B cell (primary cell): ENCODE results near the gene LHX5. TPM values are rescaled to one million over a fixed set of nuclear protein-coding genes. Genes with fewer than 3 reads are reported as not detected.
"Not testable (repeated sequence)": the region's sequence is repeated elsewhere in the genome, so short reads cannot be mapped to it uniquely, and the experiment has no call there.

Experiments
- ATAC-seq: fragments of 200-7000 bp; cut with Tn5 transposase; one replicate; pipeline ENCODE4 v1.10.0; 2021; ENCODE audit warnings: low read depth, mild to moderate bottlenecking, moderate number of reproducible peaks, moderate library complexity
- CTCF ChIA-PET: fragments of 350-600 bp; sonication (Branson Sonifier 250); formaldehyde crosslinking; loops from one replicate; lab custom pipeline; 2021; ENCODE audit warnings: antibody characterized with exemption, inconsistent platforms; lab: Charles Lee
- POLR2A ChIA-PET: fragments of 350-600 bp; sonication (Branson Sonifier 250); formaldehyde crosslinking; loops from one replicate; lab custom pipeline; 2021; ENCODE audit warnings: antibody characterized with exemption; lab: Charles Lee
- DNase-seq: peaks from one replicate; pipeline ENCODE4 v3.0.0; 2013
- H2AFZ ChIP-seq: 2 replicates; pipeline ENCODE4 v1.6.1; 2012; ENCODE audit warnings: mild to moderate bottlenecking, low read depth, low read length; ENCODE audit not compliant: insufficient read depth, poor library complexity, severe bottlenecking
- H3K27ac ChIP-seq, 2 donors: 1 replicate in 1 of 2; 2 replicates in 1 of 2; pipeline ENCODE4 v1.5.1; 2012 to 2013; ENCODE audit warnings: low read length in 2 of 2, mild to moderate bottlenecking in 2 of 2, moderate library complexity in 1 of 2
- H3K27me3 ChIP-seq, 4 experiments: fragments of 200-600 bp in 1 of 4; sonication (generic) in 1 of 4; replicated peaks in 1 of 4; 1 replicate in 2 of 4; 2 replicates in 2 of 4; pipeline versions ENCODE4 v1.6.1 to v1.7.0; 2013 to 2016; ENCODE audit warnings: low read length in 3 of 4, mild to moderate bottlenecking in 2 of 4, mixed read lengths in 1 of 4, moderate library complexity in 1 of 4; ENCODE audit not compliant: insufficient read depth in 4 of 4, control insufficient read depth in 3 of 4; ENCODE audit errors: control extremely low read depth in 1 of 4
- H3K36me3 ChIP-seq, 2 experiments: replicated peaks in 1 of 2; 1 replicate in 1 of 2; 2 replicates in 1 of 2; pipeline versions ENCODE4 v1.6.1 to v1.7.1; 2013; ENCODE audit warnings: low read length in 1 of 2; ENCODE audit not compliant: insufficient read depth in 2 of 2, control insufficient read depth in 1 of 2; ENCODE audit errors: control extremely low read depth in 1 of 2, extremely low read depth in 1 of 2
- H3K4me1 ChIP-seq, 2 donors: fragments of 200-600 bp in 1 of 2; sonication (generic) in 1 of 2; 1 replicate in 1 of 2; 2 replicates in 1 of 2; pipeline versions ENCODE4 v1.5.1 to v1.6.1; 2013 to 2017; ENCODE audit warnings: low read length in 2 of 2; ENCODE audit not compliant: control insufficient read depth in 2 of 2, insufficient read depth in 2 of 2
- H3K4me2 ChIP-seq: replicated peaks from 2 replicates; pipeline ENCODE3; 2012; ENCODE audit warnings: mild to moderate bottlenecking, low read depth, low read length; ENCODE audit not compliant: poor library complexity, severe bottlenecking
- H3K4me3 ChIP-seq, 5 experiments: fragments of 200-600 bp in 1 of 5; sonication (generic) in 1 of 5; 1 replicate in 3 of 5; 2 replicates in 2 of 5; pipeline versions ENCODE4 v1.5.1 to v1.7.0; 2011 to 2016; ENCODE audit warnings: low read length in 4 of 5, mild to moderate bottlenecking in 4 of 5, low read depth in 2 of 5, control low read depth in 1 of 5, moderate library complexity in 1 of 5; ENCODE audit not compliant: insufficient read depth in 1 of 5; ENCODE audit errors: control extremely low read depth in 1 of 5, extremely low read depth in 1 of 5
- H3K79me2 ChIP-seq: fragments of 200-600 bp; sonication (generic); one replicate; pipeline ENCODE4 v1.6.0; 2016; ENCODE audit warnings: low read length; ENCODE audit not compliant: control insufficient read depth, insufficient read depth
- H3K9ac ChIP-seq: fragments of 200-600 bp; sonication (generic); 2 replicates; pipeline ENCODE4 v1.6.1; 2017; ENCODE audit warnings: mild to moderate bottlenecking, low read length, moderate library complexity
- H3K9me3 ChIP-seq, 3 donors: one replicate each; pipeline versions ENCODE4 v1.6.1 to v1.7.1; 2013; ENCODE audit warnings: low read length in 2 of 3; ENCODE audit not compliant: control insufficient read depth in 2 of 3, insufficient read depth in 1 of 3; ENCODE audit errors: control extremely low read depth in 1 of 3
- H4K20me1 ChIP-seq: 2 replicates; pipeline ENCODE4 v1.6.0; 2012; ENCODE audit warnings: mild to moderate bottlenecking, low read length; ENCODE audit not compliant: insufficient read depth, control insufficient read depth, poor library complexity, severe bottlenecking
- H3K27ac Mint-ChIP-seq: one replicate; pipeline ENCODE4 v1.8.0; 2021; ENCODE audit warnings: mixed read lengths
- H3K27me3 Mint-ChIP-seq: one replicate; pipeline ENCODE4 v1.8.0; 2021; ENCODE audit warnings: mixed read lengths
- H3K4me1 Mint-ChIP-seq: one replicate; pipeline ENCODE4 v1.8.0; 2021; ENCODE audit warnings: mixed read lengths
- H3K4me3 Mint-ChIP-seq: one replicate; pipeline ENCODE4 v1.8.0; 2021; ENCODE audit warnings: mixed read lengths
- H3K9me3 Mint-ChIP-seq: one replicate; pipeline ENCODE4 v1.8.0; 2022; ENCODE audit warnings: mixed read lengths; ENCODE audit not compliant: insufficient read depth
- CTCF ChIP-seq: fragments of 200-600 bp; IDR thresholded peaks from one replicate; pipeline ENCODE4 v1.8.0; 2022; ENCODE audit warnings: antibody characterized with exemption, mild to moderate bottlenecking
- EZH2 ChIP-seq: IDR thresholded peaks from 2 replicates; pipeline ENCODE4 v1.6.1; 2012; ENCODE audit warnings: borderline replicate concordance, low read depth, mild to moderate bottlenecking, moderate library complexity, low read length; ENCODE audit not compliant: insufficient read depth, poor library complexity, severe bottlenecking
- WGBS: methylation state at CpG from one replicate; pipeline ENCODE4 v1.1.5; 2013; ENCODE audit warnings: missing lambda C conversion rate; ENCODE audit not compliant: insufficient coverage; 5-methylcytosine and 5-hydroxymethylcytosine counted together
- intact Hi-C: fragments of 100-400 bp; cut with micrococcal nuclease; formaldehyde crosslinking; loops from one replicate; pipeline ENCODE4 v1.10.0; 2022
- polyA plus RNA-seq: library from polyadenylated mRNA; depleted of rRNA; stranded (reverse); fragments of >200 nt; gene quantifications from 2 replicates; pipeline ENCODE4 v1.2.3, GENCODE V29; 2012
- total RNA-seq, 2 donors: library from RNA; stranded (reverse); fragments of 120-200 nt in 1 of 2; gene quantifications; 1 replicate in 1 of 2; 2 replicates in 1 of 2; pipeline versions ENCODE4 v1.2.3 to v1.2.4, GENCODE V29; 2013 to 2022

LHX5 gene
- total and polyA plus RNA-seq, 2 donors (not counting 1 experiment from before 2014, with no cell fraction given) = not detected

- CTCF ChIA-PET = no interaction called here
- H3K27ac Mint-ChIP-seq = no peak overlapping the region
- H3K27me3 ChIP-seq = peaks cover 0 to 27% (median 13%) of the 10 kb centered on the region in 4 experiments
- TF ChIP-seq CTCF = no peak
- WGBS = 82% methylated on average over 2 of the region's 4 CpGs
- peaks cover 0 to 3% (median 0%) of the 10 kb centered on the region in 3 donors for H3K9me3 ChIP-seq
- H3K27ac ChIP-seq = no peak overlapping the region
- H3K4me1 Mint-ChIP-seq = peaks cover 3% of the 10 kb centered on the region
- H3K36me3 ChIP-seq = no peaks in the 10 kb centered on the region
- H3K9ac ChIP-seq = no peak overlapping the region
- POLR2A ChIA-PET = no interaction called here
- DNase-seq (no peak), ATAC-seq (no peak)
- no peak overlapping the region for H3K4me3 ChIP-seq
- H2AFZ ChIP-seq = no peak overlapping the region
- no peak overlapping the region for H3K4me3 Mint-ChIP-seq
- intact Hi-C loops = no loop called here
- no peaks in the 10 kb centered on the region for H3K79me2 ChIP-seq
- H3K4me2 ChIP-seq = no peak overlapping the region
- no peaks in the 10 kb centered on the region for H4K20me1 ChIP-seq
- peaks cover 35% of the 10 kb centered on the region for H3K27me3 Mint-ChIP-seq
- H3K4me1 ChIP-seq = no peaks in the 10 kb centered on the region
- H3K9me3 Mint-ChIP-seq = no peaks in the 10 kb centered on the region
Measured at GRCh38 chr12:113498490-113498889, 26.8 kb upstream of the LHX5 start.

- ATAC-seq (no peak), DNase-seq (no peak)
- 87% methylated on average over 7 of the region's 7 CpGs for WGBS
- Mint-ChIP-seq H3K27me3 (peaks cover 36% of the 10 kb centered on the region), H3K27ac (no peak overlapping the region), H3K4me3 (no peak overlapping the region), H3K4me1 (peaks cover 3% of the 10 kb centered on the region), H3K9me3 (no peaks in the 10 kb centered on the region)
- intact Hi-C loops = no loop called here
- Histone ChIP-seq H3K27me3 (peaks cover 0 to 27% (median 12%) of the 10 kb centered on the region in 4 experiments), H3K4me1 (no peaks in the 10 kb centered on the region), H3K79me2 (no peaks in the 10 kb centered on the region), H4K20me1 (no peaks in the 10 kb centered on the region), H3K9ac (no peak overlapping the region), H3K27ac (no peak overlapping the region), H2AFZ (no peak overlapping the region), H3K4me2 (no peak overlapping the region), H3K4me3 (no peak overlapping the region), H3K36me3 (no peaks in the 10 kb centered on the region), H3K9me3 (peaks cover 0 to 3% (median 0%) of the 10 kb centered on the region in 3 donors)
- TF ChIP-seq CTCF = no peak
- TF ChIP-seq EZH2 = no peak
- ChIA-PET CTCF (no interaction called here), POLR2A (no interaction called here)
Measured at GRCh38 chr12:113497693-113498092, 26.0 kb upstream of the LHX5 start.

- intact Hi-C loops, H3K4me1 Mint-ChIP-seq, H3K9ac ChIP-seq, H3K27ac Mint-ChIP-seq, H3K27ac ChIP-seq, DNase-seq, H3K79me2 ChIP-seq, H2AFZ ChIP-seq, H4K20me1 ChIP-seq, H3K9me3 Mint-ChIP-seq, H3K4me1 ChIP-seq, ATAC-seq, CTCF ChIA-PET, H3K4me3 Mint-ChIP-seq, H3K36me3 ChIP-seq, POLR2A ChIA-PET, H3K4me3 ChIP-seq, H3K4me2 ChIP-seq: not testable (repeated sequence)
- Histone ChIP-seq H3K27me3 (peaks cover 0 to 21% (median 10%) of the 10 kb centered on the region in 4 experiments), H3K9me3 (peaks cover 0 to 11% (median 0%) of the 10 kb centered on the region in 3 donors)
- WGBS = 98% methylated on average over 6 of the region's 6 CpGs
- peaks cover 28% of the 10 kb centered on the region for H3K27me3 Mint-ChIP-seq
Measured at GRCh38 chr12:113495941-113496340, 24.3 kb upstream of the LHX5 start.
